Measurements from ENCODE around the gene INO80C.

DNA sequence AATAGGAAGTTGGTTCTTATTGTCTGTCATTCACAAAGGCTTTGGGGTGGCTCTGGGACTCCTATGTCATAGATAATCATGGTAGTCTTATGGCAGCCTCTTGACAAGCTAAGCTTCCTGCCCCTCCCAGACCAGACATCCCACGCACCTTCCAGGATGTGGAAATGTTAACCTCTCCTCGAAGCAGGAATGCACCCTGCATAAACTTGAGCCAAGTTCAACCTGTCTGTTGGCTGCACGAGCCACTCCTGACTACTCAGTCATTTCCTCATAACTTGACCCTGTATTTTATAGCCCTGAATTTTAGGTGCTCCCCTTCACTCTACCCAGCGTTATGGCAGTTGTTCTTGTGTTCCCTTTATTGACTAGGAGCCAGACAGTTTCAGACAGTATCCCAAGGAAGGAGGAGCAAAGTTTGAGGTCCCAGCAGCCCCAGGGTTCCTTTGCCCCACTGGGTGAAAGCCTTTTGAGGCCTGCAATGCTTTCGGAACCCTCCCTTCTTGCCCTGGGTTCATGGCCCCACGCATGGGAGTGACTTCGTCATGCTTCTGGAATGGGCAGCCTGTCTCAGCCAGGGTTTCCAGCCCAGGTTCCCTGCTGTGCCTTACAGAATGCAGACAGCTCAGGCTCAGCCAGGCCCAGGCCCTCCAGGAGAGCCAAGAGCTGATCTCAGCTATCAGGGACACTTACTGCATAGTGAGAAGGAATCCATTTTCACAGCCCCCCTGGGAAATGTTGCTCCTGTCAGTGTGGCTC lies 15.6 kb upstream of the INO80C start:
- TF ChIP-seq, protein P1, sequence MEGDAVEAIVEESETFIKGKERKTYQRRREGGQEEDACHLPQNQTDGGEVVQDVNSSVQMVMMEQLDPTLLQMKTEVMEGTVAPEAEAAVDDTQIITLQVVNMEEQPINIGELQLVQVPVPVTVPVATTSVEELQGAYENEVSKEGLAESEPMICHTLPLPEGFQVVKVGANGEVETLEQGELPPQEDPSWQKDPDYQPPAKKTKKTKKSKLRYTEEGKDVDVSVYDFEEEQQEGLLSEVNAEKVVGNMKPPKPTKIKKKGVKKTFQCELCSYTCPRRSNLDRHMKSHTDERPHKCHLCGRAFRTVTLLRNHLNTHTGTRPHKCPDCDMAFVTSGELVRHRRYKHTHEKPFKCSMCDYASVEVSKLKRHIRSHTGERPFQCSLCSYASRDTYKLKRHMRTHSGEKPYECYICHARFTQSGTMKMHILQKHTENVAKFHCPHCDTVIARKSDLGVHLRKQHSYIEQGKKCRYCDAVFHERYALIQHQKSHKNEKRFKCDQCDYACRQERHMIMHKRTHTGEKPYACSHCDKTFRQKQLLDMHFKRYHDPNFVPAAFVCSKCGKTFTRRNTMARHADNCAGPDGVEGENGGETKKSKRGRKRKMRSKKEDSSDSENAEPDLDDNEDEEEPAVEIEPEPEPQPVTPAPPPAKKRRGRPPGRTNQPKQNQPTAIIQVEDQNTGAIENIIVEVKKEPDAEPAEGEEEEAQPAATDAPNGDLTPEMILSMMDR (IDR thresholded peaks at IDR 0.05; ENCODE audit: borderline replicate concordance, extremely low read depth, low read length, poor library complexity, severe bottlenecking): no peak
- TF ChIP-seq EZH2 (IDR thresholded peaks at IDR 0.05; ENCODE audit: borderline replicate concordance, low read depth, low read length, severe bottlenecking): no peak

Data from DND-41 (cell line).